ENCODE measurements around the gene EFHD2.
"Not testable (repeated sequence)": the region's sequence is repeated elsewhere in the genome, so short reads cannot be mapped to it uniquely, and the experiment has no call there.

EFHD2 gene

DNA sequence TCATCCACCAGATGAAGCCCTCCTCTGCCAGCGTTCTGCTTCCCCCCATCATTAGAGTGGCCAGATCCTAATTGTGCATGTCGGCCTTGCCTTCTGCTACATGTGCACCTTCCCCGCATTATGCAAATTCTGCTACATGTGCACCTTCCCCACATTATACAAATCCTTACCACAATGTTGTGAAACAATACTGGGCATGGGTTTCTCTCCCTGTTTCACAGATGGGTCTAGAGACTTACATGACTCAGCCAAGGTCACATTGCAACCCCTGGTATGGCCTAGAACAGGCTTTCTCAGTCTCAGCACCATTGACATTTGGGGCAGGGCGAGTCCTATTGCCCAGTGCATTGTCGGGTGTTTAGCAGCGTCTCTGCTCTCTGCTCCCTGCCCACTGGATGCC is 45.8 kb downstream of the EFHD2 start:
- no peak for DNase-seq

- no peak for DNase-seq
These were observed 46.7 kb downstream of the EFHD2 start, which contains the start of gene CELA2A for GRCh38 chr1:15456313-15456954. TSS of gene CELA2A (plus strand) at chr1:15456732. CDS start at chr1:15456754, 22 bp downstream.

DNA sequence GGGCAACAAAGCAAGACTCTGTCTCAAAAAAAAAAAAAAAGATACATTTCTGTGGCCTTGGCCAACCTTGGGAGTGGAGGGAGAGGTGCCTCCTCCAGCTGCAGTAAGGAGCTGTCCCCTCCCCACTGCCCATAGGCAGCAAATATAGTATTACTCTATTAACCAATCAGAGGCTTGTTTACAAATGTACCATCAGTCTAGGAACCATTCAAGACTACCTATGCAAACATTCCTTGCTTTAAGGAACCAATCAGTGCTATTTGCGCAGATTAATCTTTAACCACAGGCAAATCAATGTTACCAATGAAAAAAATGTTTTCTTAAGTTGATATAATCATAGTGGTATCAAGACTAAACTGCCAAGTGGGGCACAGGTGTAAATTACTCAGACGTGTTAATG is 47.9 kb downstream of the EFHD2 start:
- DNase-seq, result no peak

DNA sequence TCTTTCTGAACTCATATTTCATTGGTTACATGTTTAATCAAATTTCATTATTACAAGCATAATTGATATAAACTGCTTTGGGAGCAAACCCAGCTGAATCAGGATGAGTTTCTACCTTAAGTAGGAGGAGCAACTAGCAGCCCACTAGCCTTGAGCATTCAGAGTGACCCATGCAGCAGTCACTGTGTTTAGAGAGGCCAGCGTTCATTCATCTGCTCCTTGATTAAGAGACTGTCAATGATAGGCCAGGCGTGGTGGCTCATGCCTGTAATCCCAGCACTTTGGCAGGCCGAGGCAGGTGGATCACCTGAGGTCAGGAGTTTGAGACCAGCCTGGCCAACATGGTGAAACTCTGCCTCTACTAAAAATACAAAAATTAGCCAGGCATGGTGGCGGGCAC is 48.7 kb downstream of the EFHD2 start:
- DNase-seq, result not testable (repeated sequence)

DNA sequence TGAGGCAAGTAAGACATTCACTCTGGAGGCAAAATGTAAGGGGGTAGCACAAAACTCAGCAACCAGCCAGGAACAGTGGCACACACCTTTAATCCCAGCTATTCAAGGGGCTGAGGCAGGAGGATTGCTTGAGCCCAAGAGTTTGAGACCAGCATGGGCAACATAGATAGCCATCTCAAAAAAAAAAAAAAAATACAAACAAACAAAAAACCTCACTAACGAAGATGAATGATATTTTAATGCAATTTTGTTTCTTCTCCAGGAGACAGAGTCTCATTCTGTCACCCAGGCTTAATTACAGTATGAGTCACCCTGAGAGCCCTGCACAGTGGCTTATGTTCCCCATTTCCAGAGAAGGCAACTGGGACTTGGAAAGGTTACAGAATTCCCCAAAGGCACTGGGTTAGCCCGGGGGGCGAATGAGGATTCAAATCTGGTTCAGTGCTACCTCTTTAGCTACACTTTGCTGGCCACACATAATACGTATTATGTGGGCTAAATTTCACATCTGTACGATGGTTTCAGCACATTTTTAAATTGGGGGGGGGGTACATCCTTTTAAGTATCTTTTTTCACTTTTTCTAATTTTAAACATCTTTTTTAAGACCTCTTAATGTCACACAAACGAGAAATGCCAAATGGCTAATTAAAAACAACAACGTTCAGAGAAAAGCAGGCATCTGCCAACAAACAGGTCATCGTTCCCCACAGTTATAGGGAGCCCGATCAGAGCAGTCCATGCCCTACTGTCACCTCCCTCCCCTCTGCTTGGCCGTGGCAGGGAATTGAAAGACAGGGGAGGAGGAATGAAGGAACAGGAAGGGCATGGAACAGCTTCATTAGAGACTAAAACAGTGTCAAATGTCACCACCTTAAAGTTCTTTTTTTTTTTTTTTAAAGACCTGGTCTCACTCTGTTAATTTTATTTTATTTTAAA is 50.4 kb downstream of the EFHD2 start:
- DNase-seq, result no peak

DNA sequence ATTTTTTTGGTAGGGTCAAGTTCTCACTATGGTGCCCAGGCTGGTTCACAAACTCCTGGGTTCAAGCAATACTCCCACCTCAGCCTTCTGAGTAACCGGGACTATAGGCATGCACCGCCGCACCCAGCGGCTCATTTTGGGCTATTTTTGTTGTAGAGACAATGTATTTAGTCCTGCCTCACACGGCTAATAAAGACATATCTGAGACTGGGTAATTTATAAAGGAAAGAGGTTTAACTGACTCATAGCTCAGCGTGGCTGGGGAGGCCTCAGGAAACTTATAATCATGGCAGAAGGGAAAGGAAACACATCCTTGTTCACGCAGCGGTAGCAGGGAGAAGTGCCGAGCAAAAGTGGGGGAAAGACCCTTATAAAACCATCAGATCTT is 51.0 kb downstream of the EFHD2 start:
- no peak for DNase-seq

DNA sequence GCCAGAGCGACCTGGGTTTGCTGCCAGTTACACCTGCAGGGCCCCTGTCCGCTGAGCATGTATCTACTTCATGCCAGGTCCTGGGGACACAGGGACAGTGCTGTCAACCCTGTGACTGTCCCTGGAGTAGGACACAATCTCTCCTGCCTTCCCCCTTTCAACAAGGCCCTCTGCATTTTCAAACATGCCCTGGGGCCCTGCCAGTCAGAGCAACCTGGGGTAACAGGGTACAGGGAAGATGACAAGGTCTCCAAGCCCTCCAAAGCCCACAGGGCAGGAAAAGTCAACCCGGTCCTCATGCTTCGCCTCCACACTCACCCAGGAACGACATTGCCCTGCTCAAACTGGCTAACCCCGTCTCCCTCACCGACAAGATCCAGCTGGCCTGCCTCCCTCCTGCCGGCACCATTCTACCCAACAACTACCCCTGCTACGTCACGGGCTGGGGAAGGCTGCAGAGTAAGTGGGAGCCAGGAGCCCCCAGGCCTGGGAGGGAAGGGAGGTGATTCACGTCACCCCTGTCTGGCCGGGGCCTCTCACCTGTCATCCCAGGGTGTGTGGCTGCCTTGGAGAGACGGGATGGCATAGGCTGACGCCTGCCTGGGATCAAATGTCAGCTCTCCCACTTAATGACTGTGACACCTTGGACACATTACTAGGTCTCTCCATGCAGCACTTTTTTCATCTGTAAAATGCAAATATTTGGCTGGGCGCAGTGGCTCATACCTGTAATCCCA is 53.5 kb downstream of the EFHD2 start:
- DNase-seq, result not testable (repeated sequence)

GRCh38 chr1:15463926-15464322 is 54.2 kb downstream of the EFHD2 start:
- not testable (repeated sequence) for DNase-seq

GRCh38 chr1:15465674-15466073 is 56.0 kb downstream of the EFHD2 start:
- no peak for DNase-seq

GRCh38 chr1:15466955-15467625 is 57.4 kb downstream of the EFHD2 start:
- not testable (repeated sequence) for DNase-seq

DNA sequence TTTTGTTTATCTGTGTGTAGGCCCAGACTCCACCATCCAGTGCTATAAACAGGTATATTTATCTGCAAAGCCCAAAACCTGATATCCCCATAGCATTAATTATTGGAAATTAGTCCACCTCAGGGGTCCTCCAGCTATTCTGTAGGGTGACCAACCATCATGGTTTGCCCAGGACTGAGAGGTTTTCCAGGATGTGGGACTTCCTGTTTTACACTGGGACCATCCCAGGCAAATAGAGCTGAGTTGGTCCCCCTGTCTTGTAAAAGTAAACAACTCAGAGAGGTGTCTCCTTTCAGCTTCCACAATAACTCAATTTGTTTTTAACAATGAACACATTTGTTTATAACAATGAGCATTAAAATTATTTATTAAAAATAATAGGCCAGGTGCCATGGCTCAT is 58.5 kb downstream of the EFHD2 start:
- no peak for DNase-seq

- no peak for DNase-seq
These were observed 59.7 kb downstream of the EFHD2 start for GRCh38 chr1:15469361-15469760.

- DNase-seq, result not testable (repeated sequence)
These were observed 60.2 kb downstream of the EFHD2 start for GRCh38 chr1:15469821-15470448.

DNA sequence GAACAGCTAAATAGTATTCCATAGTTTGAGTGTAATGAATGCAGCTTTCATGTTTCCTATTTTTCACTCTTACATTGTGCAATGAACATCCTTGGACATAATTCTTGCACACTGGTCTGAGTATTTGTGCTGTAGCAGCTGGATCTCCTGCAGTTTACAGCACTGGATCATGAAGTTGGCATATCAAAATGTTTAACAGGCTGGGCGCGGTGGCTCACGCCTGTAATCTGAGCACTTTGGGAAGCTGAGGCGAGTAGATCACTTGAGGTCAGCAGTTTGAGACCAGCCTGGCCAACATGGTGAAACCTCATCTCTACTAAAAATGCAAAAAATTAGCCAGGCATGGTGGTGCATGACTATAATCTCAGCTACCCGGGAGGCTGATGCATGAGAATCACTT is 61.4 kb downstream of the EFHD2 start:
- DNase-seq, result not testable (repeated sequence)

GRCh38 chr1:15471723-15472122 is 62.0 kb downstream of the EFHD2 start:
- DNase-seq, result not testable (repeated sequence)

- DNase-seq, result no peak
These were observed 62.9 kb downstream of the EFHD2 start for GRCh38 chr1:15472587-15472986.

DNA sequence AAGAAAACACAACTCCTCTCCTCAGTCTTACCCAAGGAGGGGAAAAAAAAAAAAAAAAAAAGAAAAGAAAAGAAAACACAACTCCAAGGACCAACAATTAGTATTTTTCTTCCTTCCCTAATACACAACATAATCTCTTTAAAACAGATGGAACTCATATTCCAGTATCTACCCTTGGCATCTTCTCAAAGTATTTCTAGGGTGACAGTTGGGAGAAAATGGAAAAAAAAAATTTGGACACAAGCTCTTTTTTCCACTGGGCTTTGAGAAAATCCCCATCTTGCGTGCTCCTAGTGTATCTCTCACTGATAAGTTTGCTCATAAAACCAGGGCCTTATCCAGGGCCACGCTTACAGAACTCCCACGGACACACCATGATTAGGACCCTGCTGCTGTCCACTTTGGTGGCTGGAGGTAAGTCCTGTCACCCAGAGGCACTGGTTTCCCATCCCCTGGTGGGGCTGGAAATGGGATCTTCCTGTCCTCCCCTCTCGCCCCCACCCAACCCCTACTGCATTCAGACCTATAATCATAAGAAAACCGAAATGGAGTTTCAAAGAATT is 66.1 kb downstream of the EFHD2 start, which contains the start of gene CELA2B:
Gene CELA2B, plus strand, starts transcription at position 353 of the 563 bp plus-strand sequence. Its CDS starts 22 bp downstream, at position 375.
- DNase-seq, result no peak

- DNase-seq, result no peak
These were observed 67.2 kb downstream of the EFHD2 start for GRCh38 chr1:15476927-15477326.

DNA sequence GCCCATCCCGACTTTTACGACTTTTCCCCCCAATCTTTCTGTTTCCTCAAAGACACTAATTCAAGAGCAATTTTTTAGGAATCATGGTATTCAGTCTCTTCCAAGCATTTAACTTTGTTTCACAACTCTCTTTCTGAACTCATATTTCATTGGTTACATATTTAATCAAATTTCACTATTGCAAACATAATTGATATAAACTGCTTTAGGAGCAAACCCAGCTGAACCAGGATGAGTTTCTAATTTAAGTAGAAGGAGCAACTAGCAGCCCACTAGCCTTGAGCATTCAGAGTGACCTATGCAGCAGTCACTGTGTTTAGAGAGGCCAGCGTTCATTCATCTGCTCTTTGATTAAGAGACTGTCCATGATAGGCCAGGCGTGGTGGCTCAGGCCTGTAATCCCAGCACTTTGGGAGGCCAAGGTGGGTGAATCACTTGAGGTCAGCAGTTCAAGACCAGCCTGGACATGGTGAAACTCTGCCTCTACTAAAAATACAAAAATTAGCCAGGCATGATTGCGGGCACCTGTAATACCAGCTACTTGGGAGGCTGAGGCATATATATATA is 68.0 kb downstream of the EFHD2 start:
- DNase-seq, result no peak

Measured in stimulated activated CD4-positive, alpha-beta T cell treated with anti-CD3 and anti-CD28 coated beads, Interleukin-4, amount 100 ng/mL, for 24 hours (primary cell).